ENCODE results near the gene SPEG. TPM values are rescaled to one million over a fixed set of nuclear protein-coding genes. Genes with fewer than 3 reads are reported as not detected.

The SPEG gene
- total and polyA plus RNA-seq, 2 experiments from 2014 or later: 12.6 to 32.4 TPM

DNA sequence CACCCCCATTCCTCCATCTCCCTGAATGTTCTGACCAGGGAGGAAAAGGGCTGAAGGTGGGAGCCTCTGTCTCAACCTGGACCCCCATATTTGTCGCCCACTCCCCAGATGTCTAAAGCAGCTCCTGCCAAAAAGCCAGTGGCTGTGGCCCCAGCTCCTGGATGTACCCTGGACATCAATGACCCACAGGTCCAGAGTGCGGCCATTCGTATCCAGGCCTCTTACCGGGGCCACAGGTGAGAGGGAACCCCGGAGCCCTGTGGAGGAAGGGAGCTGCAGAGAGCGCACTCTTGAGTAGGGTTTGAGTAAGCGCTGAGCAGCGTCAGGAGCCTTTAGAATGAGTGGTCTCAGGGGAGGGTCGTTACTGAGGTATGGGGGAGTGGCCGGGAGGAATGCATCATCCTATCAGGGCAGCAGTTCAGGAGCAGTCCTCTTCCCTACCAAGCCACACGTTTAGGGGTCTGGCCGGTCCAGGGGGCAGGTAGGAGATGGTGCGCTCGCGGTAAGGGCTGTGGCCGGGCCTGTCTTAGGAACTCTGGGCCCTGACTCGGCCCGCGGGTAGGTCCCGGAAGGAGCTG lies 61.7 kb downstream of the SPEG start (continued):
- TF ChIP-seq CREB1 (CRISPR knock-in tag; IDR thresholded peaks at IDR 0.05; ENCODE audit: low read depth) (no peak), POLR2AphosphoS5 (IDR thresholded peaks at IDR 0.05; ENCODE audit: low read depth) (no peak), EZH2phosphoT487 (IDR thresholded peaks at IDR 0.05; ENCODE audit: unreplicated experiment) (no peak), ZNF114 (CRISPR knock-in tag; IDR thresholded peaks at IDR 0.05) (no peak)
- TF ChIP-seq, protein P1, sequence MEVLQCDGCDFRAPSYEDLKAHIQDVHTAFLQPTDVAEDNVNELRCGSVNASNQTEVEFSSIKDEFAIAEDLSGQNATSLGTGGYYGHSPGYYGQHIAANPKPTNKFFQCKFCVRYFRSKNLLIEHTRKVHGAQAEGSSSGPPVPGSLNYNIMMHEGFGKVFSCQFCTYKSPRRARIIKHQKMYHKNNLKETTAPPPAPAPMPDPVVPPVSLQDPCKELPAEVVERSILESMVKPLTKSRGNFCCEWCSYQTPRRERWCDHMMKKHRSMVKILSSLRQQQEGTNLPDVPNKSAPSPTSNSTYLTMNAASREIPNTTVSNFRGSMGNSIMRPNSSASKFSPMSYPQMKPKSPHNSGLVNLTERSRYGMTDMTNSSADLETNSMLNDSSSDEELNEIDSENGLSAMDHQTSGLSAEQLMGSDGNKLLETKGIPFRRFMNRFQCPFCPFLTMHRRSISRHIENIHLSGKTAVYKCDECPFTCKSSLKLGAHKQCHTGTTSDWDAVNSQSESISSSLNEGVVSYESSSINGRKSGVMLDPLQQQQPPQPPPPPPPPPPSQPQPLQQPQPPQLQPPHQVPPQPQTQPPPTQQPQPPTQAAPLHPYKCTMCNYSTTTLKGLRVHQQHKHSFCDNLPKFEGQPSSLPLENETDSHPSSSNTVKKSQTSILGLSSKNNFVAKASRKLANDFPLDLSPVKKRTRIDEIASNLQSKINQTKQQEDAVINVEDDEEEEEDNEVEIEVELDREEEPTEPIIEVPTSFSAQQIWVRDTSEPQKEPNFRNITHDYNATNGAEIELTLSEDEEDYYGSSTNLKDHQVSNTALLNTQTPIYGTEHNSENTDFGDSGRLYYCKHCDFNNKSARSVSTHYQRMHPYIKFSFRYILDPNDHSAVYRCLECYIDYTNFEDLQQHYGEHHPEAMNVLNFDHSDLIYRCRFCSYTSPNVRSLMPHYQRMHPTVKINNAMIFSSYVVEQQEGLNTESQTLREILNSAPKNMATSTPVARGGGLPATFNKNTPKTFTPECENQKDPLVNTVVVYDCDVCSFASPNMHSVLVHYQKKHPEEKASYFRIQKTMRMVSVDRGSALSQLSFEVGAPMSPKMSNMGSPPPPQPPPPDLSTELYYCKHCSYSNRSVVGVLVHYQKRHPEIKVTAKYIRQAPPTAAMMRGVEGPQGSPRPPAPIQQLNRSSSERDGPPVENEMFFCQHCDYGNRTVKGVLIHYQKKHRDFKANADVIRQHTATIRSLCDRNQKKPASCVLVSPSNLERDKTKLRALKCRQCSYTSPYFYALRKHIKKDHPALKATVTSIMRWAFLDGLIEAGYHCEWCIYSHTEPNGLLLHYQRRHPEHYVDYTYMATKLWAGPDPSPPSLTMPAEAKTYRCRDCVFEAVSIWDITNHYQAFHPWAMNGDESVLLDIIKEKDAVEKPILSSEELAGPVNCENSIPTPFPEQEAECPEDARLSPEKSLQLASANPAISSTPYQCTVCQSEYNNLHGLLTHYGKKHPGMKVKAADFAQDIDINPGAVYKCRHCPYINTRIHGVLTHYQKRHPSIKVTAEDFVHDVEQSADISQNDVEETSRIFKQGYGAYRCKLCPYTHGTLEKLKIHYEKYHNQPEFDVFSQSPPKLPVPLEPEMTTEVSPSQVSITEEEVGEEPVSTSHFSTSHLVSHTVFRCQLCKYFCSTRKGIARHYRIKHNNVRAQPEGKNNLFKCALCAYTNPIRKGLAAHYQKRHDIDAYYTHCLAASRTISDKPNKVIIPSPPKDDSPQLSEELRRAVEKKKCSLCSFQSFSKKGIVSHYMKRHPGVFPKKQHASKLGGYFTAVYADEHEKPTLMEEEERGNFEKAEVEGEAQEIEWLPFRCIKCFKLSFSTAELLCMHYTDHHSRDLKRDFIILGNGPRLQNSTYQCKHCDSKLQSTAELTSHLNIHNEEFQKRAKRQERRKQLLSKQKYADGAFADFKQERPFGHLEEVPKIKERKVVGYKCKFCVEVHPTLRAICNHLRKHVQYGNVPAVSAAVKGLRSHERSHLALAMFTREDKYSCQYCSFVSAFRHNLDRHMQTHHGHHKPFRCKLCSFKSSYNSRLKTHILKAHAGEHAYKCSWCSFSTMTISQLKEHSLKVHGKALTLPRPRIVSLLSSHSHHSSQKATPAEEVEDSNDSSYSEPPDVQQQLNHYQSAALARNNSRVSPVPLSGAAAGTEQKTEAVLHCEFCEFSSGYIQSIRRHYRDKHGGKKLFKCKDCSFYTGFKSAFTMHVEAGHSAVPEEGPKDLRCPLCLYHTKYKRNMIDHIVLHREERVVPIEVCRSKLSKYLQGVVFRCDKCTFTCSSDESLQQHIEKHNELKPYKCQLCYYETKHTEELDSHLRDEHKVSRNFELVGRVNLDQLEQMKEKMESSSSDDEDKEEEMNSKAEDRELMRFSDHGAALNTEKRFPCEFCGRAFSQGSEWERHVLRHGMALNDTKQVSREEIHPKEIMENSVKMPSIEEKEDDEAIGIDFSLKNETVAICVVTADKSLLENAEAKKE (CRISPR knock-in tag; IDR thresholded peaks at IDR 0.05): no peak

DNA sequence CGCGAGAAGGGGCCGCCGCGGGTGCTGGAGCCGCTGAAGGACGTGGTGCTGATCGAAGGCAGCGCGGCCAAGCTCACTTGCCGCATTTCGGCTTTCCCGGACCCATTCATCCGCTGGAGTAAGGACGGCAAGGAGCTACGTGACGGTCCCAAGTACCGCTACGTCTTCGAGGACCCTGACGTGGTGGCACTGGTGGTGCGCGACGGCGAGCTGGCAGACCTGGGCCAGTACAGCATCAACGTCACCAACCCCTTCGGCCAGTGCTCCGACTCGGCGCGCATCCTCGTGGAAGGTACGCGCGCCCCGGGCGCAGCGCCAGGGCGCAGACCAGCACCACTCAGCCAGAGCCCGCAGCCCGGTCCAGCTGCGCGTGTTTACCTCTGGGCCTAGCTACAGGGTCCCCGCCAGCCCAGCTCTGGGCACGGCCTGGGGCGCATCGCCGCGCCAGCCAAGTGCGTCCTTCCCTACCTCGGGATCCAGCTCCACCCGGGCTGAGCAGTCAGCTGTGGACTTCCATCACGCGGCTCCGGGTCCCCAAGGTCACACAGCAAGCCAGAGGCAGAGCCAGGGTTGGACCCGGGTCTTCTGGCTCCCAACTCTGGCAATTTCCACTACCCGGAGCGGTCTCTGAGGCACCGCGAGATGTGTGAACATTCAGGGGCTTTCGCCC lies 62.3 kb downstream of the SPEG start:
- peaks cover 51% of the 10 kb centered on the region for H3K27me3 Mint-ChIP-seq (ENCODE audit: insufficient read depth, low read depth, poor library complexity)
- H3K27me3 ChIP-seq (ENCODE audit: insufficient read depth): peaks cover 48% of the 10 kb centered on the region
- H3K27ac ChIP-seq (ENCODE audit: low read depth): no peak overlapping the region
- TF ChIP-seq CREB1 (CRISPR knock-in tag; IDR thresholded peaks at IDR 0.05; ENCODE audit: low read depth) (no peak), EZH2 (IDR thresholded peaks at IDR 0.05; ENCODE audit: low read depth, unreplicated experiment) (no peak), EZH2phosphoT487 (IDR thresholded peaks at IDR 0.05; ENCODE audit: unreplicated experiment) (no peak), JUNB (IDR thresholded peaks at IDR 0.05; ENCODE audit: unreplicated experiment) (no peak), ZNF331 (CRISPR knock-in tag; IDR thresholded peaks at IDR 0.05; ENCODE audit: low read depth) (no peak), ZNF114 (CRISPR knock-in tag; IDR thresholded peaks at IDR 0.05) (no peak)
- TF ChIP-seq, protein P2, sequence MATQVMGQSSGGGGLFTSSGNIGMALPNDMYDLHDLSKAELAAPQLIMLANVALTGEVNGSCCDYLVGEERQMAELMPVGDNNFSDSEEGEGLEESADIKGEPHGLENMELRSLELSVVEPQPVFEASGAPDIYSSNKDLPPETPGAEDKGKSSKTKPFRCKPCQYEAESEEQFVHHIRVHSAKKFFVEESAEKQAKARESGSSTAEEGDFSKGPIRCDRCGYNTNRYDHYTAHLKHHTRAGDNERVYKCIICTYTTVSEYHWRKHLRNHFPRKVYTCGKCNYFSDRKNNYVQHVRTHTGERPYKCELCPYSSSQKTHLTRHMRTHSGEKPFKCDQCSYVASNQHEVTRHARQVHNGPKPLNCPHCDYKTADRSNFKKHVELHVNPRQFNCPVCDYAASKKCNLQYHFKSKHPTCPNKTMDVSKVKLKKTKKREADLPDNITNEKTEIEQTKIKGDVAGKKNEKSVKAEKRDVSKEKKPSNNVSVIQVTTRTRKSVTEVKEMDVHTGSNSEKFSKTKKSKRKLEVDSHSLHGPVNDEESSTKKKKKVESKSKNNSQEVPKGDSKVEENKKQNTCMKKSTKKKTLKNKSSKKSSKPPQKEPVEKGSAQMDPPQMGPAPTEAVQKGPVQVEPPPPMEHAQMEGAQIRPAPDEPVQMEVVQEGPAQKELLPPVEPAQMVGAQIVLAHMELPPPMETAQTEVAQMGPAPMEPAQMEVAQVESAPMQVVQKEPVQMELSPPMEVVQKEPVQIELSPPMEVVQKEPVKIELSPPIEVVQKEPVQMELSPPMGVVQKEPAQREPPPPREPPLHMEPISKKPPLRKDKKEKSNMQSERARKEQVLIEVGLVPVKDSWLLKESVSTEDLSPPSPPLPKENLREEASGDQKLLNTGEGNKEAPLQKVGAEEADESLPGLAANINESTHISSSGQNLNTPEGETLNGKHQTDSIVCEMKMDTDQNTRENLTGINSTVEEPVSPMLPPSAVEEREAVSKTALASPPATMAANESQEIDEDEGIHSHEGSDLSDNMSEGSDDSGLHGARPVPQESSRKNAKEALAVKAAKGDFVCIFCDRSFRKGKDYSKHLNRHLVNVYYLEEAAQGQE (IDR thresholded peaks at IDR 0.05; ENCODE audit: unreplicated experiment): no peak
- TF ChIP-seq, protein P3, sequence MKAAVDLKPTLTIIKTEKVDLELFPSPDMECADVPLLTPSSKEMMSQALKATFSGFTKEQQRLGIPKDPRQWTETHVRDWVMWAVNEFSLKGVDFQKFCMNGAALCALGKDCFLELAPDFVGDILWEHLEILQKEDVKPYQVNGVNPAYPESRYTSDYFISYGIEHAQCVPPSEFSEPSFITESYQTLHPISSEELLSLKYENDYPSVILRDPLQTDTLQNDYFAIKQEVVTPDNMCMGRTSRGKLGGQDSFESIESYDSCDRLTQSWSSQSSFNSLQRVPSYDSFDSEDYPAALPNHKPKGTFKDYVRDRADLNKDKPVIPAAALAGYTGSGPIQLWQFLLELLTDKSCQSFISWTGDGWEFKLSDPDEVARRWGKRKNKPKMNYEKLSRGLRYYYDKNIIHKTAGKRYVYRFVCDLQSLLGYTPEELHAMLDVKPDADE (IDR thresholded peaks at IDR 0.05): no peak
- TF ChIP-seq, protein P4, sequence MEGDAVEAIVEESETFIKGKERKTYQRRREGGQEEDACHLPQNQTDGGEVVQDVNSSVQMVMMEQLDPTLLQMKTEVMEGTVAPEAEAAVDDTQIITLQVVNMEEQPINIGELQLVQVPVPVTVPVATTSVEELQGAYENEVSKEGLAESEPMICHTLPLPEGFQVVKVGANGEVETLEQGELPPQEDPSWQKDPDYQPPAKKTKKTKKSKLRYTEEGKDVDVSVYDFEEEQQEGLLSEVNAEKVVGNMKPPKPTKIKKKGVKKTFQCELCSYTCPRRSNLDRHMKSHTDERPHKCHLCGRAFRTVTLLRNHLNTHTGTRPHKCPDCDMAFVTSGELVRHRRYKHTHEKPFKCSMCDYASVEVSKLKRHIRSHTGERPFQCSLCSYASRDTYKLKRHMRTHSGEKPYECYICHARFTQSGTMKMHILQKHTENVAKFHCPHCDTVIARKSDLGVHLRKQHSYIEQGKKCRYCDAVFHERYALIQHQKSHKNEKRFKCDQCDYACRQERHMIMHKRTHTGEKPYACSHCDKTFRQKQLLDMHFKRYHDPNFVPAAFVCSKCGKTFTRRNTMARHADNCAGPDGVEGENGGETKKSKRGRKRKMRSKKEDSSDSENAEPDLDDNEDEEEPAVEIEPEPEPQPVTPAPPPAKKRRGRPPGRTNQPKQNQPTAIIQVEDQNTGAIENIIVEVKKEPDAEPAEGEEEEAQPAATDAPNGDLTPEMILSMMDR (conservative IDR thresholded peaks at IDR 0.05; ENCODE audit: low read depth in 2 of 2): no peak

More for the DNA sequence above, 62.3 kb downstream of the SPEG start:
- no peak overlapping the region for H3K27ac Mint-ChIP-seq
- ATAC-seq (peak; percentile 3), DNase-seq (ENCODE audit: low spot score) (peak; percentile 65)
- no peaks in the 10 kb centered on the region; the same call in 2 of the 3 replicates for H3K9me3 Mint-ChIP-seq
- Histone ChIP-seq H3K9me2 (ENCODE audit: insufficient read depth) (no peaks in the 10 kb centered on the region), H4K20me1 (replicated peaks; ENCODE audit: insufficient read depth) (no peaks in the 10 kb centered on the region), H2AFZ (peak overlapping the region; percentile 92), H3K36me3 (ENCODE audit: insufficient read depth) (no peaks in the 10 kb centered on the region), H3K4me2 (peak overlapping the region; percentile 98), H3K4me1 (ENCODE audit: insufficient read depth) (peaks cover 36% of the 10 kb centered on the region), H3K4me3 (peak overlapping the region; percentile 58), H3K79me2 (replicated peaks; ENCODE audit: insufficient read depth) (no peaks in the 10 kb centered on the region), H3F3A (replicated peaks; ENCODE audit: low read depth) (peaks cover 17% of the 10 kb centered on the region)
- H3K36me3 Mint-ChIP-seq (ENCODE audit: low read depth): no peaks in the 10 kb centered on the region; the same call in 1 of the 3 replicates
- H3K4me1 Mint-ChIP-seq: peaks cover 49% of the 10 kb centered on the region
- H3K4me3 Mint-ChIP-seq: peak overlapping the region; percentile 84

All from GM23338 (cell line).